GM12875 (cell line): Measurements from ENCODE around the gene PTK6.

ENCODE experiments used
- H3K4me3 ChIP-seq: one replicate; pipeline ENCODE4 v1.5.1; 2011; ENCODE audit warnings: low read depth, low read length, control low read depth
- CTCF ChIP-seq: IDR thresholded peaks from 2 replicates; pipeline ENCODE4 v1.5.1; 2011; ENCODE audit warnings: low read depth, mild to moderate bottlenecking, control low read depth, inconsistent platforms, low read length, moderate library complexity, borderline replicate concordance; ENCODE audit not compliant: insufficient read depth

The PTK6 gene

DNA sequence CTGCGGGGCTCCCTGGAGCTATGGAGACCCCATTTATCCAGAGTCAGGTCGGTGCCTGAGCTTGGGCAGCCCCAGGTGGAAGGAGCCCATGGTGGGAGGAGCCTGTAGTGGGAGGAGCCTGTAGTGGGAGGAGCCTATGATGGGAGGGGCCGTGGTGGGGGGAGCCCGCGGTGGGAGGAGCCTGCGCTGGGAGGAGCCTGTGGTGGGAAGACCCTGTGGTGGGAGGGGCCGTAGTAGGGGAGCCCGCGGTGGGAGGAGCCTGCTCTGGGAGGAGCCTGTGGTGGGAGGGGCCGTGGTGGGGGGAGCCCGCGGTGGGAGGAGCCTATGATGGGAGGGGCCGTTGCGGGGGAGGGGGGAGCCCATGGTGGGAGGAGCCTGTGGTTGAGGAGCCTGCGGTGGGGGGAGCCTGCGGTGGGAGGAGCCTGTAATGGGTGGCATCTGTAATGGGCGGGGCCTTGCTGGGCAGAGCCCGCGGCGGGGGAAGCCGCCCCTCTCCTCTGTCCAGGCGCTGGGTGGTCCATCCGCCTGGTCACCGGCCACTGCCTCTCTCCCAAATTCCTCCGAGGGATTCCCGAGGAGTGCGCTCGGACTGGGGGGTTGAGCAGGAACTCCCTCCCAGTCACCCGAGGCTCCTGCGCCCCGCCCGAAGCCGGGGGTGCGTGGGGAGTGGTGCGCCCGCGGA, 16.2 kb upstream of the PTK6 start:
- H3K4me3 ChIP-seq = peak overlapping the region; percentile 57
- TF ChIP-seq CTCF = no peak

- TF ChIP-seq CTCF = no peak
- no peak overlapping the region for H3K4me3 ChIP-seq
Observed at GRCh38 chr20:63552481-63553249, 15.5 kb upstream of the PTK6 start.

DNA sequence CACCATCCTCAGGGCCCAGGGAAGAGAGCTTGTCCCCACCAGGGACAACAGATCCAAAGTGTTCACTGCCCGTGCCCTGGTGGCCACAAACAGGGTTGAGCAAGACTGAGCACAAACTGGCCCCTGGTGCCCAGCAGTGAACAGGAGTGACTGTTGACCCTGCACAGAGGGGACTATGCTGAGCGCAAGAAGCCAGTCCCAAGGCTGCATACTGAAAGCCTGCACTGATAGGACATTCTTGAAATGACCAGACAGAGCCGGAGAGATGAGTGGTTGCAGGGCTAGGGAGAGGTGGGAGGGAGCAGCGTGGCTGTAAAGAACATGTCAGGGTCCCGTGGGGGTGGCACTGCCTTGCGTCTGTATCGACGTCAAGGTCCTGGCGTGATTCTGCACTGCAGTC, 13.9 kb upstream of the PTK6 start:
- no peak overlapping the region for H3K4me3 ChIP-seq
- TF ChIP-seq CTCF = no peak

DNA sequence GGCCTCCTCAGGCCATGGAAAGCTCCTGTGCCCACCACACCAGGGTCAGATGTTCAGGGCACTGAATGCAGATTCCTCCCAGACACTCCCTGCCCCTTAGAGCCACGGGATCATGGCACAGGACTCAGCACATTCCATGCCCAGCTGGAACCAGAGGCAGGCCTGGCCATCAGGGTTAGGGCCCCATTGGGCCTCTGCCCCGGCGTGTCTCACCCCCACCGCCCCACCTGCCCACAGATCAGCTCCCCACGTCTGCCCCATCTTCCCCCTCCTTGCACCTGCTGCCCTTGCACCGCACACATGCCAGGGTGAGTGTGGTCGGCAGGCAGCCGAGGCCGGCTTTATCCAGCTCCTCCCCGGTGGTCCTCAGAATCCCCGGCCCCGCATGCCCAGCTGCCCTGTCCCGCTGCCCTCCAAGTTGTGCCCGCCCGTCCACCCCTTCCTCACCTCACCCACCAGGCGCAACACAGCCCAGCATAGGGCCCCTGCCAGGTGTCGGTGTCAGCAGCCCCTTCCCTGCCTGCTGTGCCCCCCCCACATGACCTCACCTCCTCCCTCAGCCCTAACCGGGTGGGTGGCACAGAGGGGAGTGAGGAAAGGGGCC, 12.6 kb upstream of the PTK6 start:
- no peak overlapping the region for H3K4me3 ChIP-seq
- TF ChIP-seq CTCF = no peak

- TF ChIP-seq CTCF = no peak
- no peak overlapping the region for H3K4me3 ChIP-seq
Observed at GRCh38 chr20:63549019-63549418, 11.8 kb upstream of the PTK6 start.

GRCh38 chr20:63548542-63548941, 11.4 kb upstream of the PTK6 start:
- TF ChIP-seq CTCF = no peak
- no peak overlapping the region for H3K4me3 ChIP-seq
